Kidney tubule cell (primary cell): ENCODE results near the gene SPNS3.

Experiments used
- DNase-seq: peaks from one replicate; pipeline ENCODE4 v3.0.0-alpha.2; 2018; ENCODE audit warnings: low spot score

Gene SPNS3

GRCh38 chr17:4508207-4508606 is 74.5 kb downstream of the SPNS3 start:
- DNase-seq = no peak

DNA sequence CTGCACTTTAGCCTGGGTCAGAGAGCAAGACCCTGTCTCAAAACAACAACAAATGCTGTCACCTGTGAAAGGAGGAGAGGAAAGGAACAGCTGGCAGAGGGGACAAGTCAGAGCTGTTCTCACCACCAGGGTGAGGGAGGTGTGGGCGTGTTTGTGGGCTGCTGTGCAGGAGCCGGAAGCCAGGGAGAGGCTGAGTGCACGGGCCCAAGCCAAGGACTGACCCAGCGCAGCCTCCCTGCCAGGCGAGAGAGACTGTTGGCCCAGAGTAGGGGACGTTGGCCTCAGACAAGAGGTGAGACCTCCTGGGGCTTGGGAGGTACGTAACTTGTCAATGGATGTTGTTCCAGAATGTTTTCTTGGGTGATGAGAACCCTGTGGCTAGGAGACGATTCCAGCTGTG is 75.7 kb downstream of the SPNS3 start:
- no peak for DNase-seq

GRCh38 chr17:4509923-4510617 is 76.3 kb downstream of the SPNS3 start:
- DNase-seq = no peak

- DNase-seq = no peak
These were observed 76.8 kb downstream of the SPNS3 start for GRCh38 chr17:4510618-4510941.

GRCh38 chr17:4511199-4511932 is 77.6 kb downstream of the SPNS3 start:
- no peak for DNase-seq

GRCh38 chr17:4512156-4513112 is 78.7 kb downstream of the SPNS3 start:
- DNase-seq = no peak

DNA sequence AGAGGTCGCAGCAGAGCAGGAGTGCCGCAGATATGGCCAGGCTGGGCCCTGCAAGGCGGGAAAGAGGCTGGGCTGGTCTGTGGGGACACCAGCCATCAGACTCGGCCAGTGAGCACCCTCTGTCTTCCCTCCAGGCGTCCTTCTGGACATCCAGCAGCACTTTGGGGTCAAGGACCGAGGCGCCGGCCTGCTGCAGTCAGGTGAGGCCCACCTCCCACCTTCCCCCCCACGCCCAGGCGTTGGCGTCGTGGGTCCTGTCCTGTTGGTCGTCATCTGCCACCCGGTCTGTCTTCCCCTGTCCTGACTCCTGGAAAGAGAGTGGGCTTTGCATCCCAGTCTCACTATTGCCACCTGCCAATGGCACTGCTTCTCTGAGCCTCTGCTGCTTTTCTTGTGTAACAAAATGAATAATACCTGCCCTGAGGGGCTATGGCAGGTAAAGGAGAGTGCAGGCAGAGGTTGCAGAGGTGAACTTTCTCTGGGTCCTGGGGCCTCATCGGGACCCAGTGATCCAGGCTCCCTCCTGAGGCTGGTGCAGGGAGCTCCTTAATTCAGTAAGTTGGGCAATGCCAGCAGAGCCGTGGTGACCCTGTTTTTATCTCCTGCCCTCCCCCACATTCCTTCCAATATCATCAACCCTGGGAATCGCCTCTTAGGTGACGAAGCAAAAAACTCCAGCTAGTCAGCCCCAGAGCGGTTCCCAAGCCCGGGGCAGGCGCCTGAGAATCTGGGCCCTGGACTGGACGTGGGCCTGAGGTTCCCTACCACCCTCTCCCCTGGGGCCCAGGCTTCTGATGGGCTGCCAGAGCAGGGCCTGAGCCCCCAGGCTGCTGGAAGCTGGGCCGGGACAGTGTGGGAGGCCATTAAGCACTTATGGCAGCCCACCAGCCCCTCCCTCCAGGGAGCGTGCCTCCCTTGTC is 79.6 kb downstream of the SPNS3 start:
- DNase-seq = no peak

DNA sequence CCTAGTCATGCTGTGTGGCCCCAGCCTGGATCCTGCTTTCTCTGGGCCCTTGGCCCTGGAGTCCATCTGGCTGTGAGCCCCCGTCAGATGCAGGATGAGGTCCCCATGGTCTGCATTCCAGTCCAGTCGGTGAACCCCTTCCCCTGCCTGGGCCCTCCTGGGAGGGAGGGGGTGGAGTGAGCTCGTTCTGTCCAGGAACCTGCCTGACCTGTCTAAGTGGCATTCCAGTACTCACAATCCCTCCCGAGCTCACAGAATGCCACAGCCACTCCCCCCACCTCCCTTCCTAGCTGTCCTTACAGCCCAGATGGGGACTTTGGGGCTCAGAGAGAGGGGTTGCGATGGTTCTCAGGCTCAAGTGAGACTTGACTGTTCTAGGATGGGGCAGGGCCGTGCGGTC is 80.5 kb downstream of the SPNS3 start:
- DNase-seq = no peak

GRCh38 chr17:4514779-4515178 is 81.0 kb downstream of the SPNS3 start:
- no peak for DNase-seq

GRCh38 chr17:4515501-4515900 is 81.8 kb downstream of the SPNS3 start:
- peak; percentile 55 for DNase-seq

DNA sequence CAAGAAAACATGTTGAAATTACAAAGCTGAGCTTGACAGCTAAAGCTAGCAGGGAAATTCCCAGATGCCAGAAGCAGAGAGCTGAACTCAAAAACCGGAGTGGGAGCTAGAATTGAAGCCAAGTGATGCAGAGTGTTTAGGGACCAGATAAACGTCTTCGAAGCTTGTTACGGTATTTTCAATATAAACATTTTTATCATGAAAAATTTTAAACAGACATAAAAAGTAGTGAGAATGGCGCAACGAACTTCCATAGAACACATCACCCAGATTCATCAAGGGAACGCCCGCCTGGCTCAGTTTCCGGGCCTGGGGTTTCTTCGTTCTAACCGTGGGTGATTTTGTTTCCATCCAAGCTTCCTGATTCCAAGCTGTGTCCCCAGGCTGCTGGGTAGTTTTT is 83.0 kb downstream of the SPNS3 start:
- DNase-seq = no peak

DNA sequence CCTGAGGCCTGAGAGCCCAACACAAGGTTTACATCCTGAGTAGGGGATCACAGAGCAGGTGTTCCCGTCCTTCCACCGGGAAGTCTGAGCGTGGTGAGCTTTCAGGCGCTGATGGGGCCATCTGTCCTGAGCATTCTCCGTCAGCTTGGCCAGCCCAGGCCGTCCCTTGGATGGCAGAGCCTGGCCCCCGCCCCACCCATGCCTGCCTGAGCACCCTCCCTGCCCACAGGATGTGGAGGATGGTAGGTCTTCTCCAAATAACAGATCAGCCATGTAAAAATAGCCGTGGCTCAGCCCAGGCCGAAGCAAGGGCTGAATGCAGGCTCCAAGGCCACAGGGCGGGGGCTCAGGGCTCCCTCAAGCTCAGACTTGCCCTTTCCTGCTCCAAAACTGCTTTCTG is 85.2 kb downstream of the SPNS3 start:
- no peak for DNase-seq

DNA sequence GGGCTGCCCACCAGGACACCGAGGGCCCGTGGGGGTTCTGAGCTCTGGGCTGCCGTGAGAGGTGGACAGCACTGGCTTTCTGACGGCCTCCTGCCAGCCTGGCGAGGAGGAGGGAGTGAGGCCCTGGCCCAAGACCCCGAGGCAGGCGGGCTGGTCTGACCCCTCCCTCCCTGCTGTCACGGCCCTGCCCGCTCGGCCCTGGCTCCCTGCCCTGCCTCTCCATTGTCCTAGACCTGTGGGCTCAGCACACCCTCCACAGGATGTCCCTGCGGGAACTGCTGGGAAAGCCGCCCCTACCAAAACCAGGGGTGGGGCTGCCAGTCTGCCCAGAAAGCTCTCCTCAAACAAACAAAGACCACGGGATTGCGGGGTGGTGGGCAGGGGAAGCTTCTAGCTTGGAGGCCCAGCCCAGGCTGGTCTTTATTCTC is 85.6 kb downstream of the SPNS3 start:
- no peak for DNase-seq

DNA sequence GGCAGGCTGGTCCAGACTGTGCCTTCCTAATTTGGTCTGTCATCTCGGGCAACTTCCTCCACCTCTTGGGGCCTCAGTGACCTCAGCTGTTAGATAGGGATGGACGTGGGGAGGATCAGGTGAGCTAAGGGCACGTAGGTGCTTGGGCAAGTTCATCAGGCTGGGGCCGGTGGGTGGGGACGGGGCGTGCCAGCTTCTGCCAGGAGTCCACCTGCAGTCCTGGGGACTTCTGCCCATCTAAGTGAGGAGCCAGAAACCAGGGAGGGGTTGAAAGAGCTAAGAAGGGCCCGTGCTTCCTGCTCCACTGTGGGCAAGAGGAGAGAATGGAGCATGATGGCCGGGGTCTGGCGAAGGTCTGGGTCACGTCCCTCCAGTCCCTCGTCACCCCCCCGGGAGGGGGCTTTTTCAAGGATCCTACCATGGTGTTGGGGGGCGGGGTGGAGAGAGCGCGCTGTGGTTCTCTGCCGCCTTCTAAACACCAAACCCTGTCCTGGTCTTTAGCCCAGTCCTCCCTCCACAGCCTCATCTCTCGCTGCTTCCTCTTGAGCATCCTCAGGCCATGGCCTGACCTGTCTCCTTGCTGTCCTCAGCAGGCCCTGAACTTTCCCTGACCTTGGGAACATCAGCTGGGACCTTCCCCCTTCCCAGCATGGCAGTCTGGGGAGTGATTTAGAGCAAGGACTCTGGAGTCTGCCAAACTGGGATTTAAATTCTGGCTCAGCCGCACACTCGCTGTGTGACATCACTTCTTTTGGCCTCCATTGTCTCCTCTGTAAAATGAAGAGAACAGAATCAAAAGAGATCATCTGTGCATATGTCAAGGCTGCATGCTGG is 86.5 kb downstream of the SPNS3 start:
- DNase-seq = no peak

GRCh38 chr17:4520894-4521600 is 87.3 kb downstream of the SPNS3 start:
- peak; percentile 77 for DNase-seq

GRCh38 chr17:4522661-4523060 is 88.9 kb downstream of the SPNS3 start:
- no peak for DNase-seq

DNA sequence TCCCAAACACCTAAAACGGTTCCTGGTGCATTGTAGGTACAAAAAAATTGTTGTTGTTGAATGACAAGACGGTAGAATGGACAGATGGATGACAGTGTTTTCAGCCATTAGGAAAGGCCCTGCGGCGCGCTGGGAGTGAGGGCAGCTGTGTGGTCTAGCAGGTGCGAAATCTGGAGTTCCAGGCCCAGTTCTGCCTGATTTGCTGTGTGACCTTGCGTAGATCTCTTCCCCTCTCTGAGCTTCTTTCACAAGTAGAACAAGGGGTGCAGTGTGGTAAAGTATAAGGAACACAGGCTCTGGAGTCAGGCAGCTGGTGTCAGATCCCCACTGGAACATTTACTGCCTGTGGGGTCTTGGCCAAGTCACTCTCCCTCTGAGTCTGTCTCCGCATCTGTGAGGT is 90.2 kb downstream of the SPNS3 start:
- DNase-seq = no peak

DNA sequence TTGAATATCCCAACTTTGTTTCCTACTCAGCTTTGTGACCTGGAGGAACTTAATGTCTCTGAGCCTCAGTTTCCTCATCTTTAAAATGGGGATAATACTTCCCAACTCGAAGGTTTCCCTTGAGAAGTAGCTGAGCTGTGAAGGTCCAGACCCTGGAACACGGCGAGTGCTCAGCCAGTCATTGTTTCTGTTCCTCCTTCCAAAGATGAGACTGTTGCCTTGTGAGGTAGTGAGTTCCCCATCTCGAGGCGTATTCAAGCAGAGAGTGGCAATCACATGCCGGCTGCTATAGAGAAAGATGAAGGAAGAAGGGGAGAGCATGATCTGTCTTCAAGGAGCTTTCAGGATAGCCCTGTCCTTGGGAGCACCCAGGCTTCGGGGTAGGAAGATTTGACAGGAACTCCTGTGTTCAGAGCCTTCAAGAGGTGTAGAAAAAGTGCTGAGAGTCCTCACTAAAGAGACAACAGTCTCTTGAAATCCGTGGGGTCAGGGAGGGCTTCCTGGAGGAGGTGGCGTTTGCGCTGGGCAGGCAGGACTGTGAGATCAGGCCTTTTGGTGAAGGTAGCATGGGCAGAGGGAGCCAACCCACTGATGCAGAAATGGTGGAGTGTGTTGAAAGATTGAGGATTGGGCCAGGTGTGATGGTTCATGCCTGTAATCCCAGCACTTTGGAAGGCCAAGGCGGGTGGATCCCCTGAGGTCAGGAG is 92.1 kb downstream of the SPNS3 start:
- no peak for DNase-seq

GRCh38 chr17:4527134-4527533 is 93.4 kb downstream of the SPNS3 start:
- no peak for DNase-seq
